Measurements from ENCODE around the gene GLOD4.
"Not testable (repeated sequence)": the region's sequence is repeated elsewhere in the genome, so short reads cannot be mapped to it uniquely, and the experiment has no call there.

DNA sequence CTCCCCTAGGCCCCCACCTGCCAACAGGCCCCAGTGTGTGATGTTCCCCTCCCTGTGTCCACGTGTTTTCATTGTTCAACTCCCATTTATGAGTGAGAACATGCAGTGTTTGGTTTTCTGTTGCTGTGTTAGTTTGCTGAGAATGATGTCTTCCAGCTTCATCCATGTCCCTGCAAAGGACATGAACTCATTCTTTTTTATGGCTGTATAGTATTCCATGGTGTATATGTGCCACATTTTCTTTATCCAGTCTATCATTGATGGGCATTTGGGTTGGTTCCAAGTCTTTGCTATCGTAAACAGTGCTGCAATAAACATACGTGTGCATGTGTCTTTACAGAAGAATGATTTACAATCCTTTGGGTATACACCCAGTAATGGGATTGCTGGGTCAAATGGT, 47.5 kb upstream of the GLOD4 start:
- TF ChIP-seq, protein P1, sequence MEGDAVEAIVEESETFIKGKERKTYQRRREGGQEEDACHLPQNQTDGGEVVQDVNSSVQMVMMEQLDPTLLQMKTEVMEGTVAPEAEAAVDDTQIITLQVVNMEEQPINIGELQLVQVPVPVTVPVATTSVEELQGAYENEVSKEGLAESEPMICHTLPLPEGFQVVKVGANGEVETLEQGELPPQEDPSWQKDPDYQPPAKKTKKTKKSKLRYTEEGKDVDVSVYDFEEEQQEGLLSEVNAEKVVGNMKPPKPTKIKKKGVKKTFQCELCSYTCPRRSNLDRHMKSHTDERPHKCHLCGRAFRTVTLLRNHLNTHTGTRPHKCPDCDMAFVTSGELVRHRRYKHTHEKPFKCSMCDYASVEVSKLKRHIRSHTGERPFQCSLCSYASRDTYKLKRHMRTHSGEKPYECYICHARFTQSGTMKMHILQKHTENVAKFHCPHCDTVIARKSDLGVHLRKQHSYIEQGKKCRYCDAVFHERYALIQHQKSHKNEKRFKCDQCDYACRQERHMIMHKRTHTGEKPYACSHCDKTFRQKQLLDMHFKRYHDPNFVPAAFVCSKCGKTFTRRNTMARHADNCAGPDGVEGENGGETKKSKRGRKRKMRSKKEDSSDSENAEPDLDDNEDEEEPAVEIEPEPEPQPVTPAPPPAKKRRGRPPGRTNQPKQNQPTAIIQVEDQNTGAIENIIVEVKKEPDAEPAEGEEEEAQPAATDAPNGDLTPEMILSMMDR (IDR thresholded peaks at IDR 0.05), result not testable (repeated sequence)
- TF ChIP-seq POLR2A (IDR thresholded peaks at IDR 0.05), result not testable (repeated sequence)
